ENCODE data around the gene CACNA2D4.
A peak's percentile ranks its signal among the peaks of the same experiment; 100 is the strongest.

Gene CACNA2D4

DNA sequence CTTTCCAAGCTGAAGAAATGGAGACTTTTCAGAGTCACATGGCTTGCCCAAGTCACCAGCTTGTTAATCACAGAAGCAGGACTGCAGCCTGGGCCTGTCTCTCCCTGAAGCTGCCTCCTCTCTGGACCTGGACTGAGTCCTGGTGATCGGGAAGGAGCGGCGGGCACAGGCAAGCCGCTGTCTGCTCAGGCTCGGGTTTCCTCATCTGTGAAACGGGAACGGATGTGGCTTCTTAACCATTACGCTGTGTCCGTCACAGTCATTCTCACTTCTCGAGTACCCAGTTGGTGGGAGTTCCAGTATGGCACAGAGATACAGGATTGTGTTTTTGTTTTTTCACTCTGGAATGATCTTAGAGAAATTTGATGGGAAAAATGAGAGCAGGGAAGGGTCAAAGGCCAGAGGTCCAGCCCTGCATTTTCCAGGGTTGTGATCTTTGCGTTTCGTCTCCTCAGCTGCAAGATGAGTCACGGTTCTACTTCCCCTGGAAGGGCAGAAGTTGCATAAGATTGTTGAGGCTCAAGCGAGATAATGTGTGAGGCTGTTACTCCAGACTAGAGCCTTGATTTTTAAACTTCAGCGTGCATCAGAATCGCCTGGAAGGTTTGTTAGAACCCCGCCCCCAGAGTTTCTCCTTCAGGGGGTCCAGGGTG lies 105.7 kb downstream of the CACNA2D4 start:
- no peak for FAIRE-seq

DNA sequence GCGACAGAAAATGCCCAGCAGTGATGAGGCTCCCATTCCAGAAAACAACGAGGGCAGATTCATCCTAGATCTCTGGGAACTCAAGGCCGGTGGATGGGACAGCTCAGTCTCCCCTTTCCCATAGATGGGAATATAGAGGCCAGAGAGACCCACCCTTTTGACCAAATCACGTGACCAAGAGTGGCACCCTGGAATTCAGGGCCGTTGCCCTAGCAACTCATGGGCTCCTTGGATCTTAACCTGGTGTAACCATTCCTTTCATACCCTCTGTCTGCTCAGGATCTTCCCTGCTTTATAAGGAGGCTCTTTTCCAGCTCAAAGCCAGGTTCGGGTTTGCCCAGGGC lies 106.5 kb downstream of the CACNA2D4 start:
- FAIRE-seq = no peak

DNA sequence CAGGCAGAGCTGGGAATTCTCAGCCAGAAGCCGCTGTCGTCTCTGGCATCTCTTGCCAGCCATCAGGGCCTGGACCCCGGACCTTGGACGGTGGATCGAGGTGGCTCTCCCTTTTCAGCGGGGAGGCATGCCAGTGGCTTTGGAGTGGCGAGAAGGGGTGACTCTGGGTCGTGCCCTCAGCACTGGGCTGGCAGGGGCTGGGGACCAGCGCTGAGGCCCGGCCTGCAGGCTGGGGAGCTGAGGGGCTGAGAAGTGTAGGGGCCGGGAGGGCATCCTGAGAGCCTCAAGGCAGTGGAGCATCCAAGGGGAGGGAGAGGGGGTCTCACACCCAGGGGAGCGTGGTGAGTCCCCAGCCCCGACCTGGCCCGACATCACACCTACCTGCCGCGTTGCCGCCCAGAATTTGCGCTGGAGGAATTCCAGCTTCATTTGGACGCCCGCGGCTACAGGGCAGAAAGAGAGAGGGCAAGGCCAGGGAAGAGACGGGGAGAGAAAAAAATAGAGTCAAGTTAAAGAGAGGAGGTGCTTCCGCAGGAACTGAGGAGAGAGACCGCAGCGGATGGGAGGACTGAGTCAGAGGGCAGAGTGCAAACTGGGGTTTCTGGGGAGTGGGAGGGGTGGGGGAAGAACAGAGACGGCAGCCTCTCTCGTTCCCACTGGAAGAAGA lies 107.0 kb downstream of the CACNA2D4 start:
- no peak for FAIRE-seq

DNA sequence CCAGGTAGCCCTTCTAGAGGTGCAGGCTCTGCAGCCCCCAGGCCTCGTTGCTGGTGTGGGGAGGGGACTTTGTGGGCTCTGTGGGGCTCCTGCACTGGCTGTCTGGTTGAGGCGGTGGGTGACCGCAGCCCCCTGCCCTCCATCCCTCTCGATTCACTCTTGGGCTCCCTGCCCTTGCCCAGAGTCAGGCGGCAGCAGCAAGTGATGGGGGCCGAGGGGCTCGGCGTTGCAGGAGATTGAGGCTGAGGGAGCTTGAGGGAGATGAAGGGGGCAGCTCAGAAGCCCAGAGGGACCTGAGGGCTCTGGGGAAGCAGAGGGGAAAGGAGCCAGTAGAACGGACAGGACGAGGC lies 107.5 kb downstream of the CACNA2D4 start:
- FAIRE-seq = no peak

DNA sequence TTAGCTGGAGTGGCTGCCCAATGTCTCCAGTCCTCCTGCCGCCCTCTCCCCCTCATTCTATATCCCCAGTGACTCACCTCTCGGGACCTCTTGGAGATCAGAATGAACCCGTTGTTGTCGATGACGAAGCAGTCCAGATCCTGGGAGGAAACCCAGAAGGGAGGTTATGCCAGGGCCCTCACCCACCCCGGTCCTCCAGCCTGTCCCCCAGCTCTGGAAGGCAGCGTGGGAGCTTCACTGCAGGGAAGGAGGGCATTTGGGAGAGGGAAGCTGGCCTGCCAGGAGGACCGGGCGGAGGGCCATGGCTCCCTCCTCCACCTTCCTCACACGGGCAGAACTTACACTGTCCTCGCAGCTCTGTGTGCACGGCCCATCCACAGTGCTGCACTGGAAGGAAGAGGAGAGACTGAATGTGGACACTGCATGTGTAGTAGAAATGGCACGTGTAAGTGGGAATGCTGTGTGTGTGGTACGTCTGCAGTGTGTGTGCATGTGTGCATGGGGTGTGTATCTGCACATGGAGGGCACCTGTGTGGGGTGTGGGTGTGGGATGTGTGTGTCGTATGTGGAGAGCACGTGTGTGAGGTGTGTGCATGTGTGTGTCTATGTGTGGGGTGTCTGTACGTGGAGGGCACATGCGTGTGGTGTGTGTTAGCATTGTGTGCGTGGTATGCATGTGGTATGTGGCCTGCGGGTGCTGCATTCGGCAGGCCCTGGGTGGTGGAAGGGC lies 108.1 kb downstream of the CACNA2D4 start:
- FAIRE-seq = no peak

DNA sequence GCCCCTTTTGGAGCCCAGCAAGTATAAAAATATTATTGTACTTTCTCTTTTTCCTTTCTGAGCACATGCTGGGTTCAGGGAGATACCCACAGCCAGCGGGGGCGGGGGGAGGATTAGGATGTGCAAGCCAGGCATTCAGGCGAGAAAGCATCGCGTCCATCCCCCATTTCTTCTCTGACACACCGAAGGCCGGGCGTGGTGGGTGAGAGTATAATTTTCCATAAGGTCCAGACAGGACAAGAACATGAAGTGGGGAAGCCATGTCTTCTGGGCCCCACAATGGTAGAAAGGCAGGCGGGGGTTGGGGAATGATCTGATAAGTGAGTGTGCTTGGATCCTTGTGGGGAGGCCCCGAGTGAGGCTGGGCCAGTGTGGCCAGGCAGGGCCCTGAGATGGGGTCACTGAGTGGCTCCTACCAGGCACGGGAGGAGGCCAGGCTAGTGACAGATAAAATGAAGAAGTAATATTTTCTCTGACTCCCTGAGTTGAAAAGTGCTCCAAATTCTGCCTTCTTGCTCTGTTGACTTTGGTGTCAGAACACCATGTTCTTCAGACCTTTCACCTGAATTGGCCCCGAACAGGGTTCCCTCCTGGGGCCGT lies 108.8 kb downstream of the CACNA2D4 start:
- no peak for FAIRE-seq

DNA sequence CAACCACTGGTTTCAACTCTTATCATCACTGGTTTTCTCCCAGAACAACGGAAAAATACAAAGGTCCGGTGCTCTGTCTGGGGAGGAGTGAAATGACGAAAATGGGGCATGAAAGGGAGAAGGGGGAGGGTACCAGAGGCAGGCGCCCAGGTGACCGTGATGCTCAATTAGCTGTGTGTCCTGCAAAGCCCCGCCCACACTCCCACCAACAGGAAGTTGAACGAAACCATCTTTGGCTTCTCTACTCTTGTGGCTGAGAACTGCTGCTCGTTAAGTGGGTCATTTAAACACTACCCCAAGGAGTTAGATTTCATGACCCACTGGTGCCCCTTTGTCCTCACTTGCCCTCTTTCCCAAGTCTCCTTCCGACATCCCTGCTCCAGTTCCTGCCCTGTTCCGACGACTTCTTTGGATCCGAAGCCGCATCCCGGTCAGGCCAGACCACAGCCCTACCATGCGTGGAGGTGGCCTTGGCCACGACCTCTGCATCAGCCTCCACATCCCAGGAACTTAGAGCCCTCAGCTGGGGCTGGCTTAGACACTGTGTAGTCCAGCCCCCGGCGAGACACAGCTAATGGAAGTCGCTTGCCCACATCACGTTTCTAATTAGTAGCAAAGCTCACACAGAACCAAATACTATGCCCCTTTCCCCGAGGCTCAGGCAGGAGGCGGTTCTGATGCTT lies 109.5 kb downstream of the CACNA2D4 start:
- FAIRE-seq = no peak

DNA sequence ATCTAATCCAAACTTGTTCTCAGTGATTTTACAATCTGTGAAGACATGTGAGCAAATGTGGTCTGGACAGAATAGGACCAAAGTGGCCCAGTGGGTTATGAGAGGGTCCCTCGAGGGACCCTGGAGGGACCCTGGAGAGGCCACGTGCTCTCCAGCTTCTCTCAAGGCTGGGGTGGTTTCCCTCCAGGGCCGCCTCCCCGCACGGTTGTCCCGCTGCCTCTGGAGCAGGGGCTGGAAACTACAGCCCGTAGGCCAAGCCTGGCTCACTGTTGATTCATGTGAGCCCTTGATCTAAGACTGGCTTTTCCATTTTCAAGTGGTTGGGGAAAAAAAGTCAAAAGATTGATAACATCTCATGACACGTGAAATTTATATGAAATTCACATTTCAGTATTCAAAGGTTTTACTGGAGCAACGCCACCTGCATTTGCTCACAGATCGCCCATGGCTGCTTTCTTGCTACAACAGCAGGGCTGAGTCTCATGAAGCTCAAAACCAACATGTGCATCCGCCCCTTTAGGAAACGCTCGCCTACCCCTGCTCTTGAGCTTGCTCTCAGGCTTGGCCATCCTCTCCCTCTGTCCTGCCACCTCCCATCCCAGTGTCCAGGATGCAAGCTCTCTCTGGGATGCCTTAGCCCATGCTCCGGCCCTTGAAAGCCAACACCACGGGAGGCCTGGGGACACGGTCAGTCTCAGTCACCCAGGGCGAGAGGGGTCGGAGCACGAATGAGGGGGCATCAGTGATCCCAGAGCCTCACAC lies 110.2 kb downstream of the CACNA2D4 start:
- FAIRE-seq = no peak

DNA sequence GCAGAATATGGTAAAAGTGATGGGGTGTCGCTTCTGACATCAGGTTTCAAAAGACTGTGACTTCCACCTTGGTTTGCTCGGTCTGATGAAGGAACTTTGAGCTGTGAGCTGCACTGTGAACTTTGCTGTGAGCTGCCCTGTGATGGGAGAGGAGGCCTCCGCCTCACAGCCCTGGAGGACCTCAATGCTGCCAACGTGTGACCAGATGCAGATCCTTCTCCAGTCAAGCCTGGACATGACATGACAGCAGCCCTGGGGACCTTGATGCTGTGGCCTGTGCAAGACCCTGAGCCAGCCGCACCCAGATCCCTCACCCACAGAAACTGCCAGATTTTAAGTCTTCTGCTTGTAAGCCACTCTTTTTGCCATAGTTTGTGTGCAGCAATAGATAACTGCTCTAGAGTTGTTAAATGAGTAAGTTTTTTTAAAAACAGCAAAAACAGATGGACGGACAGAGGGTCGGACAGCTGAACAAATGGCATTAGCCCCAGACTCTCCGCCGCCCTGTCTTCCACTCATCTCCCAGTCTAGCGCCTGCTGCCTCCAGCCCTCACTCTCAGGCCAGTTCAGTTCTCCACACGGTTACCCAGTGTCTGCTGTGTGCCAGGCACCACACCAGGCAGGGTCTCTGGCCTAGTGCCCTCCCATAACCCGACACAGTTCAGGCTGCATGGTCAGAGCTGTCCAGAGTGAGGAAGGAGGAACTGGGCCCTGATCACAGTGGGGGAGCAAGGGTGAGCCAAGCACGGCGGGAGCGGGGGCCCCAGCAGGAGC lies 111.2 kb downstream of the CACNA2D4 start:
- no peak for FAIRE-seq

DNA sequence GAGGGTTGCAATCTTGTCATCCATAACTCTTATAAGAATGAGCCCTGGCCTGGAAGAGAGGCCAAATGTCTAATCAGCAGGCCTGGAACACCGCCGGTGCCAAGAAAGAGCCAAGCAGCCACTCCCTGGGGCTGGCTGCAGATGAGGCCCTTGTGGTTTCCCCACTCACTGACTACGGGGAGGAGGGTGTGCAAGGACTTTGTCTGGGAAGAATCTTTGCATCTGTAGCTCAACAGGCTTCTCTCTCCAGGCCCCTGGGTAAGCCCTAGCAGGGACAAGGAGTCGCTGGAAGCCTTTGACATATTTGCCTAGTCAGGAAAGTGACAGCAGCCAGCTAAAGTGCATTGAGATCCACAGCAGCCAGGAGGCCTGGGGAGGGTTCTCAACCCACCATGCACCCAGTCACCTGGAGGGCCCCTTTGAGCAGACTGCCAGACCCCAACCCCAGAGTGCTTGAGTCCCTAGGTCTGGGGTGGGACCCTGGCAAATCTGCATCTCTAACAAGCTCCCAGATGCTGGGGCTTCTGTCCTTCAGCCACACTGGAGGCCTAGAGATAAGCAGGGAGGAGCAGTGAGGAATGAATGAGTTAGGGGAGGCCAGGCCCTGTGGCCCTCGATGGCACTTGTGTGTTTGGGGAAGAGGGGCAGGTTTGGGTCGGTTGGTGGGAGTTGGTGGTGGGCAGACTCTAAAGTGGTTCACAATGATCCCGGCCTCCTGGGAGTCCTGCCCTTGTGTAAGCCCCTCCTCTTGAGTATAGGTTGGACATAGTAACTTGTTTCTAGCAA lies 112.0 kb downstream of the CACNA2D4 start:
- FAIRE-seq = no peak

DNA sequence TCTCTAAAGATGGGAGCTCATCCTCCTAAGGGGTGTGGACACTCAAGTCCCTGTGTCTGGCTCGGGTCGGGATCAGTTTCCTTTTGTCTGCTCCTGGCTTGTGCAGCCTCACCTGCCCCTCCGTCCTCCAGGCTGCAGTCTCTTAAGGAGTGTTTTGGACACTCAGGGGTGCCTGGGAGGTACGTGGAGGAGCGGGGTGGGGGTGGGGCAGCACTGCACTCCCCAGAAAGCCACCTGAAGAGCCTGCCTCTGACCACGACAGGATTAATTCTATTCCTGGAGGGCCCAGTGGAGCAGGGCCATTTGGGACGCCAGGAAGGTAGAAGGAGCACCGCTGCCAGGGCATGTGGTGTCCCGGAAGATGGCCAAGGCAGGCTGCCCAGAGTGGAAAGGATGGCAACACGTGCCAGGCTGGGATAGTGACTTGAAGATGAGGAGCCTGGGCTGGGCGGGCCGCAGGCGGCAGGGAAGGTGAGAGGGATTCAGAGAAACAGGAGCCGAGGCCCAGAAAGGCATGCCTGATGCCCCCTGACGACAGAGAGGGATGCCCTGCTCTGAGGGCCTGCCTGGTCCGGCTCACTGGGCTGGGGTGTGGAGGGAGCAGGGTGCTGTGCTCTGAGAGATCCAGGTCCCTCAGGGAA lies 112.9 kb downstream of the CACNA2D4 start:
- FAIRE-seq = no peak

DNA sequence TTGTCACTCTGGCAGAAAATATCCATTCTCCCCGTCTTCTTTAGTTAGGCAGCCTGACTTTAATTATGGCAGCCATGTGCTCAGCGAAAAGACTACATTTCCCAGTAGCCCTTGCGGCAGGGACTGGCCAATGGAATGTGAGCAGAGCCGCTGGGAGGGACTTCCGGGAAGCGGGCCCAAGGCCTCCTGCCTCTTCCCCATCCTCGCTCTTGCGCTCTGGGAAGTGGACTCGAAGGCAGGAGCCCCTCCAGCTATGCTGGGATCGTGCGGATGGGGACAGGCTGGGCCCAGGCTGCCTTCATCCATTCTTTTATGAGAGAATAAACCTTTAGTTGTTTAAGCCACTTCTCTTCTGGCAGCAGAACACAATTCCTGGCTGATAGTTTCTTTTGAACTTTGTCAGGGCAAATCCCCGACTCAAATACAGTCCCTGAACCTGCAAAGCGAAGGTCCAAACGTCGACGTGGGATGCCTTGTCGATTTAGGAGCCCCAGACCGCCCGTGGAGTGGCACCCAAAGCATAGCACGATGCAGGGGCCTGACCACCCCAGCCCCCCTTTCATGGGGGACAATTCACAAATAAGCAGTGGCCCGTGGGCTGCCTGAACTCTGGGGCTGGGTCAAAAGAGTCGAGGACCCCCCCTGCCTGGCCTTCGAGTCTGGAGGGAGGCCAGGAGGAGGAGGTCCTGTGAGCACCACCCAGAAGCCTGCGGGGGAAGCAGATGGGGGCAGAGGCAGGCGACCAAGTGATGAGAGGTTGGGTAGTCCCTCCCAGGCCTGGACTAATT lies 113.7 kb downstream of the CACNA2D4 start:
- peak; percentile 70 for FAIRE-seq

DNA sequence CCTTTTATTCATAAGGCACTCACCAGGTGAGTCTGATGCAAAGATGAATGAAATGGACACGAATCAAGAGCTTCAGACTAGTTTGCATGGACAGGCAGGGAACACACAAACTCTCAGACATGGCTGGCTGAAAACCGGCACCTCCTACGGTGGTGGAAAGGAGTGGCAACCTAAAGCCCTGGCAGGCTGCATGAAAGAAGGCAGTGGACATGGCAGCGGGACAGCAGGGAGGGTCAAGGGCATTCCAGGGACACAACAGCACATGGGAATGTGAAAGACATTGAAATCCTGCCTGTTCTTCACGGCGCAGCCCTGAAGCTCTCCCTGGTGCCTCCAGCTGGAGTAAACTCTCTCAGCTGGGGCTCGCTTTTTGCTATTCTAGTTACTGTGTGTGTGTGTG lies 114.7 kb downstream of the CACNA2D4 start:
- FAIRE-seq = no peak

DNA sequence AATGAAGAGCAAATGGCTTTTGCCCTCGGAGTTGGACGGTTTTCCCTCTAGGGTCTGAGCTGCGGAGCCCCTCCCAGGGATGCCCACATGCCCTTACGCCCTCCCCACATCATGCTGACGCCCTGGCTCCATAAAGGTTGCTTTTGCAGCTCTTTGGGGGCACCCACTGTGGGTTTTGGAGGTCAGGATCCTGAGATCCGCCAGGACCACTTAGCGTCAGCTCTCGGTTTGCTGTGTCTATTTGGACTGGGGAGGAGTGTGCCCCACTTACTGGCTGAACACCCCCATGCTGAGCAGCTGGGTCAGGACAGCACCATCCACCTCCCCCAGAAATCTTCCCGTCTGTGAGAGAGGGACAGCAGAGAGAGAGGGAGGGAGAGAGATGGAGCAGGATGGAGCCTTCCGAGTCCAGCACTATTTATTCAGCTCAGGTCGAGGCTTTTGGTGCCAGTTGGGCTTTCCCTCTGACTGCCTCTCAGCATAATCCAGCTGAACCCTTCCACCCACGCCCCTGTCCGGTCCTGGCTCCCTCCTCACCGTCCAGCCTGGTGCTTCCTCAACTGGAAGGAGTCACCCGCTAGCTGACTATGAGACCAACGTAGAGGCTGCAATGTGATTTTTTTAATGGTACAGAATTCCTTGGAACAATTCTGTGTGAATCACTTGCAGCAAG lies 117.0 kb downstream of the CACNA2D4 start:
- no peak for FAIRE-seq

DNA sequence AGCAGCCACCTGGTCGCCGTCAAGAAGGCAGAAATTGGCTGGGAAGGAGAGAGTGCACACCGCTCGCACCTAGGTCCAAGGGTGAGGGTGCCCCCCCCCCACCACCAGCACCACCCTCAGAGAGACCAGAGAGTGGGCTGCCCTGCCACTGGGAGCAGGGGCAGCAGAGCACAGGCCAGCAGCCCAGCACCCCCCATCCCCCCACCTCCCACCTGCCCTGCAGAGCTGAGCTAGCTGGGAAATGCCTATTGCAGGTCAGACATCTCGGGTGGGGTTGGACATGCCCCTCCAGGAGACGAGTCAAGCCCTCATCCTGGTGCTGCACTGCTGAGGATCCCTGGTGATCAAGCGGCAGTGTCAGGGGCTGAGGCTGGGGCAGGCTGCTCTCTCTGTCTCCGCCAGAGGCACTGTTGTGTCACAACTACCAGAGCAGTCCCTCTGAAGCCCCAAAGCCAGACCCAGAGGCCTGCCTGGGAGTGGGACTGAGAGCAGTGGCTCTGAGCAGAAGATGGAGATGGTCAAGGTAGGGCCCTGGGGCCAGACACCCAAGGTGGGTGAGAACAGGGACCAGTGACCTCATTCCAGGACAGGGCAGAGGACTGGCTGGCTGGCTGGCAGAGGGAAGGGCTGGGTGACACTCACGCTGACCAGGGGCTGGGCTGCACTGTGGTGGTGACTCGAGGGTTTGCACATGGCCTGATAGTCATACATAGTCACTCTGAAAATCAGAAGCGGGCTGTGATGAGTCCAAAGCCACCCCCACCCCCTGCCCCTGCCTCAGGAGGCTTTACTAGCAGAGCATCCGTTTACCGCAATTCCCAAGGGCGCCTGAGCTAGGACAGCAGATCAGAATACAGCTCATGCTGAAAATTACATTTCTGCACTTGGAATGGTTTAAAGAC lies 117.8 kb downstream of the CACNA2D4 start:
- FAIRE-seq = no peak

DNA sequence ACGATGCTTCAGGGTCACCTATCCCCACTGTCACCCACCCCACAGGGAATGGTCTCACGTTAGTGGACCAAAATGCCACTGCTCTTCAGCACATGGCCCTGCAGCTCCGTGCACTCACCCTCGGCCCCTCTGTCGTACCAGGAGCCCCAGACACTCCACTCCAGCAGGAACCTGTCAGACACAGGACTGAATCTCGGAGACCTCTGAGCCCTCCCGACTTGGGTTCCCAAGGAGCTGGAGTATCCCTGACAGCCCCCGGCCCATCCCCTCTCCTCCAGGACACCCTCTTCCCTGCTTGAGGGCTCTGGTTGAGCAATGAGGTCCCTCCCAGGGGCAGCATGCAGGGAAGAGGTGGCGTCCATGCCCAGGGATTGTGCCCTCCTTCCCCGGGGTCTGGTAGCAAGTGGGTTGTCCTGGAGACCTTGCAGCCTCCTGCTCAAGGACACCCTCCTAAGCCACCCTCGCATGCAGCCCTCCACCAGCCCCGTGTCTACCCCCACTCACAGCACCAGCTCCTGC lies 118.5 kb downstream of the CACNA2D4 start:
- no peak for FAIRE-seq

DNA sequence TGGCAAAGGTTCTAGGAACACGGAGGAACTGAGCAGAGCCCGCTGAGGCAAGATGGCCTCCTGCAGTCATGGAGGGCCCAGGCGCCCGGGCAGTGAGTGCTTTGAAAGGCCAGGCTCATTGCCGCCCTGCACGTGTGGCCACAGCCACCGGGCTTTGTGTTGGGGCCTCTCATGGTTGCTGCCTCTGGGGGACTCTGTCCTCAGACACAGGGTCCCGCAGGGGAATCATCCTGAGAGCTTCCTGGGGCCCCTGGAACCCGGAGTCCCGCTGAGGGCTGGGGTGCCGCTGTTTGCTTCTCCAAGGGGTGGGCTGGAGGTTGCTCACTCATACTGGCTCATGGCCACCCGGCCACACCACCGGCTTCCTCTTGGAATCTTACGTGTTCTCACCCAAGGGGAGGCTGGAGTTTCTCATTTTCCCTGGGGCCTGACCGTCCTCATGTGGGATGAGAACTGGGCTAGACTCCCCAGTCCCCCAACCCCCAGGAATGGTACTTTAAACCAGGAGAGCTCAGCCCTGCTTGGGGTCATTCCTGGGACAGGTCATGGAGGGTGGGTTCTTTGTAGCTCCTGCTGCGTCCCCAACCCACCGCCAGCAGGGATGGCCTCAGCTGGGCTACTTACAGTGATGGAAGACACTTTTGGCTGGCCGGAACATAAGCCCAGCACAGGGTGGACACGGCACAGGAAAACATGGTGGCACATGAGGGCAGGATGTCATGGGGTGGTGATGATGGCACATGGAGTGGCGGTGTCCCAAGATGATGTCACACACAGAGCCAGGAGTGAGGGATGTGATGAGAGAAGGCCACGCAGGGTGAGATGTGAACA lies 119.2 kb downstream of the CACNA2D4 start:
- no peak for FAIRE-seq

Measured in endometrium (tissue), 2 donors.